NCI-H1417 (cell line): ENCODE data around the gene GATAD2A.

Source experiments
- DNase-seq, 3 experiments: peaks; one replicate each; lab custom pipeline; 2025; lab: John Stamatoyannopoulos, UW

Gene GATAD2A

DNA sequence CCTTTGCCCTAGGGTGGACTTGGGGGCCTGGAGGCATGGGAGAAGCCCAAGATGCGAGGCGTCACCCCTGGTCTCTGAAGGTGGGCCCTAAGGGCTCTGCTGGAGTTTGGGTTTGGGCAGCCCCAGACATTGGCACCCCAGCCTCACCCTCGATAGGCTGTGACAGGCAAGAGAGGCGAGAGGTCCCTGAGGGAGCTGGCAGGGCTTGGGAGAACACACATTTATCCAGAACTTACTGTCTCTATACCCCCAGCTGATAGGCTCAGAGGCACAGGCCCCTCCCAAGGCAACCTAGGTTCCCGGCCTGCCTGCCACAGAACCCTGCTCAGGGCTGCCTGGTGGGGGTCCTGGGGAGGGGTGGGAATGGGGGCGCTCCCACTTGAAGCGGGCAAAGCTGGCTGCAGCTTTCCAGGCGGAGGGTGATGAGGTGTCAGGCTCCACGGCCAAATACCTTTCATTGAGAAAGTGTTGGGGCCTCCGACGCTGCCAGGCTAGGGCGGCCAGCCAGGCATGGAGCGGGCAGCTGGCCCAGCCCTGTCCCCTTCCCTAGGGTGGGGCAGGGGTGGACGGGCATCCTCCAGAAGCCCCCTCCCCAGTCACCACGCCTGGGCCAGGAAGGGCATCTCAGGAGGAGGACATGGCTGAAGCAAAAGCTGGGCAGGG, 142.3 kb downstream of the GATAD2A start:
- no peak for DNase-seq

DNA sequence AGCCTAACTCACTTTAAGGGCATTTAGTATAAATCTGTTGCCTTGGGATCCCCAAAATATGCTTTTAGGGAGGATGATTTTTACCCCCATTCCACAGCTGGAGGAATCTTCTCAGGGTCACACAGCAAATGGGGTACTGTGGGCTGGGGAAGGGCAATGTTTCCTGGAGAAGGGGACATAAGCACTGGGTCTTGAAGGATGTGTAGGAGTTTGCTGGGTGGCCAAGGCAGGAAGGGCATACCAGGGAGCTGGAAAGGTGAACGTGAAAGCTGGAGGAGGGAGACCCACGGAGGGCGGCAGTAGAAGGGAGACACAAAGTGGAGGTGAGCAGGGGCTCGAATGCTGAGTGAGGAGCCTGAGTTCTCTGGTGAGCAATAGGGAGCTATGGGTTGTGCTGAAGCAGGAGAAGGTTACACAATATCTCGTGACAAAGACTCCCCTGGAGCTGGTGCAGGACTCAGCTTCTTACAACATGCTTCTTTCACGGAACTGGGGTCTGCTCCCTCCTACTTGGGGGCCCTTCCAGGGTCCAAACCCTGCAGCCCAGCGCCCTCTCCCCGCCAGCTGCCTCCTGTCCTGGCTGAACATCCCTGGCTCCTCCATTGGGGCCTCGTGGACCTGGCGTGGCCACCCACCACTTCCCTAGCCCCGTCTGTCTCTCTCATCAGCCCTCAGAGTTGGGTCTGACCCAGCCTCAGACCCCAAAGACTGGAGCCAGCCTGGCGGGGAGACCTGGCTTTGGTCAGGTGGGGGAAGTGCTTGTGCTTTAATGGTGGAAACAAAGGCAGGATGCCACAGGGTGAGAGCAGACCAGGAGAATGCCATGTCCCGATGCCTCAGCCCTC, 143.7 kb downstream of the GATAD2A start:
- no peak for DNase-seq

- no peak for DNase-seq
Observed at GRCh38 chr19:19549804-19550464, 144.5 kb downstream of the GATAD2A start.

DNA sequence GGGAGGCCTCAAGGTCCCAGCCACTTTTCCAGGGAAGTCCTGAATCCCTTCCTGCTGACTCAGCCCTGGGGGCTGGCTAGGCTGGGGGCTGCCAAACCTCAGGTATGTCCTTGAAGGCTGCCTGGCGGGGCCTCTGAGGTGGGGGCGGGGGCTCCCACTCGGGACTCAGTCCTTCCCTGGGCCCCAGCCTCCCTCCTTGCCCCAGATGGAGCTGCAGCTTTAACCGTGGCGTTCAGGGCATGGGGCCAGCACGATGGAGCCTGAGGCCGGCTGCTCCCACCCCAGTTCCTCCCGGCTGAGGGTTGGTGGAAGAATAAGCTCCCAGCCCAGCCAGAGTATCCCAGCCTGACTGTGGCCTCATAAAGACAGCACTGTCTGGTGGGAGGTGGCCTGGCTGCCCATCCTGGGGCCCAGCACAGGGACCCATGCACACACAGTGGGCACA, 145.0 kb downstream of the GATAD2A start:
- no peak for DNase-seq

- DNase-seq: no peak
Observed at GRCh38 chr19:19550972-19551852, 145.7 kb downstream of the GATAD2A start.

GRCh38 chr19:19551853-19552192, 146.3 kb downstream of the GATAD2A start:
- no peak for DNase-seq

GRCh38 chr19:19552798-19553197, 147.3 kb downstream of the GATAD2A start:
- no peak for DNase-seq

DNA sequence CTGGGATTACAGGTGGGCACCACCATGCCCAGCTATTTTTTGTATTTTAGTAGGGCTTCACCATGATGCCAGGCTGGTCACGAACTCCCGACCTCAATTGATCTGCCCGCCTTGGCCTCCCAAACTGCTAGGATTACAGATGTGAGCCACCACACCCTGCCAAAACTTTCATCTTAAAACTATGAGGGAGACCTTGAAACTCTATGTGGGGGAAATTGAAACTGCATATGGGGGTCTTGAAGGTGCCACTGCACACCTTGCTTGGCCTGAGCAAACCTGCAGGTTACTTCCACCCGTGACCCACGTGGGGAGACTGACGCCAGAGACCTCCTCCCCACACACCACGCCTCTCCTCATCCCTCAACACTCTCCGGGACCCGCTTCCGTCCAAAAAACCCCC, 148.2 kb downstream of the GATAD2A start:
- no peak for DNase-seq

DNA sequence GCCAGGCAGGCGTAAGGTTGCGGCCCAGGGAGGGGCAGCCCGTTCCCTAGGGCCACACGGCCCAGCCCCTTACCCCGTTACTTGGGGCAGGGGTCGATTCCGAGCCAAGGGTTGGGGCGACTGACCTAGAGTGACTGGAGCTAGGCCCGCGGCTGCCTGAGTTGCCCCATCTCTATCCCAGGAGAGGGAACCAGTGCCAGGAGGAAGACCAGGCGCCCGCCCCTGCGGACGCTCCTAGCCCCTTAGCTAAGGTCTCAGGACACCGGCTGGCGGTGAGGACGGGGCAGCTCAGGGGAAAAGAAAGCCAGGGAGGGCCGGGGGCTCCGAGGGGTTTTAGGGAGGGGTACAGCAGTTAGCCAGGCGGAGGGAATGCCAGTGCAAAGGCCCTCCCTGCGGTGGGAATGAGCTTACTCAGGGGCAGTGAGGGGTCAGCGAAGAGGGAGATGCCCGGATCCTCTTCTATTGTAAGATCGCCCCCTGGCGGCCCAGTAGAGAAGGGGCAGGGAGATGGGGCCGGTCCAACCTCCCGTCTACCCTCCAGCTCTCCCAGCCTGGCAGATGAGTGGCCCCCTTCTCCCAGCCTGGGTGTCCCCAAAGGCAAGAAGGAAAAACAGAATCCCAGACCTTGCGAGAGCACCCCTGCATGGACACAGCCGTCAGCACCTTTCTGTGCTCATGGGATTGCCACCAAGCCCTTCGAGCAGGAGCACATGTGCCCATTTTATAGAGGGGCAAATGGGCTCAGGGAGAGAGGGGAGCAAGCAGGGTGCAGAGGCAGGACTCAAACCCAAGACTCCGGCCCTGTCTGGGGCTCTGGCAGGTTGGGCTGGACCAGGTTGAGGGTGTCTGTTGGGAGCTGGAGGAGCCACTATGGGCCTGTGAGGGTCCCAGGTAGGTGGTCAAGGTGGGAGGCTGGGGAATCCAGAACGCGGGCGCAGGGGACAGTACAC, 148.9 kb downstream of the GATAD2A start:
- DNase-seq: no peak

- DNase-seq: no peak
Observed at GRCh38 chr19:19558055-19558454, 152.6 kb downstream of the GATAD2A start.
